HepG2 (cell line): ENCODE results near the gene PMFBP1. TPM values are rescaled to one million over a fixed set of nuclear protein-coding genes. Genes with fewer than 3 reads are reported as not detected.

Source experiments
- HIVEP1 ChIP-seq: sonication (generic); formaldehyde crosslinking; IDR thresholded peaks from 2 replicates; pipeline ENCODE4 v1.4.0; 2020; ENCODE audit warnings: mild to moderate bottlenecking, missing genetic modification reagents
- MED13 ChIP-seq: sonication (generic); formaldehyde crosslinking; IDR thresholded peaks from 2 replicates; pipeline ENCODE4 v1.5.0; 2020; ENCODE audit warnings: missing genetic modification reagents
- MTA1 ChIP-seq: sonication (generic); formaldehyde crosslinking; IDR thresholded peaks from 2 replicates; pipeline ENCODE4 v1.4.0; 2020; ENCODE audit warnings: missing genetic modification reagents, mild to moderate bottlenecking, borderline replicate concordance
- MXI1 ChIP-seq: IDR thresholded peaks from 3 replicates; pipeline ENCODE4 v1.6.1; 2012; ENCODE audit warnings: low read depth, low read length, inconsistent platforms, borderline replicate concordance
- NBN ChIP-seq: fragments of 450-650 bp; conservative IDR thresholded peaks from 2 replicates; pipeline ENCODE4 v1.6.1; 2017
- NFYC ChIP-seq: IDR thresholded peaks from 2 replicates; pipeline ENCODE4 v1.6.1; 2016; ENCODE audit warnings: missing genetic modification reagents, missing compliant biosample characterization
- PCBP2 ChIP-seq: fragments of 200-400 bp; formaldehyde crosslinking; optimal IDR thresholded peaks from 2 replicates; pipeline ENCODE3; 2018; ENCODE audit warnings: low read length, low read depth; ENCODE audit not compliant: poor library complexity, severe bottlenecking
- SOX13 ChIP-seq, 3 experiments: fragments of 450-650 bp in 1 of 3; sonication (generic) in 1 of 3; formaldehyde crosslinking in 1 of 3; IDR thresholded peaks in 2 of 3; conservative IDR thresholded peaks in 1 of 3; 2 replicates each; pipeline versions ENCODE4 v1.5.0 to v1.6.1; 2016 to 2020; ENCODE audit warnings: antibody characterized with exemption in 1 of 3, mild to moderate bottlenecking in 1 of 3, missing compliant biosample characterization in 1 of 3, missing genetic modification reagents in 1 of 3, moderate library complexity in 1 of 3
- ZFP1 ChIP-seq: IDR thresholded peaks from 2 replicates; pipeline ENCODE4 v1.6.1; 2016
- ZNF34 ChIP-seq: sonication (generic); formaldehyde crosslinking; IDR thresholded peaks from 2 replicates; pipeline ENCODE4 v1.4.0; 2020; ENCODE audit warnings: mild to moderate bottlenecking, missing genetic modification reagents, borderline replicate concordance
- ZNF761 ChIP-seq: sonication (generic); formaldehyde crosslinking; conservative IDR thresholded peaks from 2 replicates; pipeline ENCODE4 v1.4.0; 2020; ENCODE audit warnings: mild to moderate bottlenecking, missing genetic modification reagents
- ZNF839 ChIP-seq: sonication (generic); formaldehyde crosslinking; IDR thresholded peaks from 2 replicates; pipeline ENCODE4 v1.4.0; 2020; ENCODE audit warnings: missing genetic modification reagents, mild to moderate bottlenecking, borderline replicate concordance
- polyA plus RNA-seq, 8 experiments: library from polyadenylated mRNA; depleted of rRNA in 3 of 8; stranded (reverse) in 7 of 8; unstranded in 1 of 8; fragments of >200 nt; fragmentation: Illumina TruSeq in 4 of 8; extraction: Trizol in 4 of 8; gene quantifications; 2 replicates each; pipeline versions ENCODE4 v1.2.1 to v1.2.3, GENCODE V29; 2011 to 2016; ENCODE audit warnings: low read depth in 4 of 8, missing spikeins in 1 of 8, mixed read lengths in 1 of 8; ENCODE audit not compliant: insufficient read depth in 1 of 8
- total RNA-seq, 5 experiments: library from RNA; depleted of rRNA; stranded (reverse); fragments of >200 nt; fragmentation: Illumina TruSeq; extraction: Trizol; gene quantifications; 2 replicates each; pipeline ENCODE4 v1.2.3, GENCODE V29; 2016; ENCODE audit warnings: low read depth in 1 of 5
- TF ChIP-seq, protein P1 (sequence below): IDR thresholded peaks from 2 replicates; pipeline ENCODE4 v1.6.1; 2016; ENCODE audit warnings: mild to moderate bottlenecking
- TF ChIP-seq, protein P2 (sequence below): sonication (generic); formaldehyde crosslinking; IDR thresholded peaks from 2 replicates; pipeline ENCODE4 v1.8.1; 2023; ENCODE audit warnings: mild to moderate bottlenecking, moderate library complexity, missing genetic modification reagents
- TF ChIP-seq, protein P3 (sequence below): sonication (generic); formaldehyde crosslinking; IDR thresholded peaks from 2 replicates; pipeline ENCODE4 v1.4.0; 2020; ENCODE audit warnings: missing genetic modification reagents
- TF ChIP-seq, protein P4 (sequence below): sonication (generic); formaldehyde crosslinking; IDR thresholded peaks from 2 replicates; pipeline ENCODE4 v1.5.0; 2020; ENCODE audit warnings: mild to moderate bottlenecking, missing genetic modification reagents

Gene PMFBP1
- total and polyA plus RNA-seq, 2 of the 13 experiments (the other 11 are each of a cell fraction or from before 2014, with no cell fraction given) = 1.9 to 3.8 TPM

DNA sequence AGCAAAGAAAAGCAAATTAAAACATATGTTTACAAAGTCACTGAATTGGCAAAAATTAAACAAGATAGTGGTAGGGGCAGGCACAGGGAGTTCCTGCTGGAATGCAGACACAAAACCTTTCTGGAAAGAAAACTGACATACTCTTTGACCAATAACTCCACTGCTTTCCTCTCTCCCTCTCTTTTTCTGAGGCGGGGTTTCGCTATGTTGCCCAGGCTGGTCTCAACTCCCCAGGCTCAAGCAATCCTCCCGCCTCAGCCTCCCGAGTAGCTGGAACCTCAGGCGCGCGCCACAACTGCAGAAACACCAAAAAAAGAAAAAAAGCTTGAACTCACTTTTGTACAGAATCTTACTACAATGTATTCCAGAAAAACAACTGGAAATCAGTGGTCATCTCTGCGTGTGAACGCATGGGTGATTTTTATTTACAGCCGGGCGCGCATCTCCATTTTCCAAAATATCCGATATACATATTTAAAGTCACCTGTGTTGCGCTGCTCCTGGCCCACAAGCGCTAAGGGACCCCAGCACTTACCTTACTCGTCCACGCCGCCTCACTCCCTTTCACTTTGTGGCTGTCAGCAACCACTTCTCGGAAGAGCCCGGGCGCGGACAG, 79.0 kb downstream of the PMFBP1 start (continued):
- TF ChIP-seq, protein P1, sequence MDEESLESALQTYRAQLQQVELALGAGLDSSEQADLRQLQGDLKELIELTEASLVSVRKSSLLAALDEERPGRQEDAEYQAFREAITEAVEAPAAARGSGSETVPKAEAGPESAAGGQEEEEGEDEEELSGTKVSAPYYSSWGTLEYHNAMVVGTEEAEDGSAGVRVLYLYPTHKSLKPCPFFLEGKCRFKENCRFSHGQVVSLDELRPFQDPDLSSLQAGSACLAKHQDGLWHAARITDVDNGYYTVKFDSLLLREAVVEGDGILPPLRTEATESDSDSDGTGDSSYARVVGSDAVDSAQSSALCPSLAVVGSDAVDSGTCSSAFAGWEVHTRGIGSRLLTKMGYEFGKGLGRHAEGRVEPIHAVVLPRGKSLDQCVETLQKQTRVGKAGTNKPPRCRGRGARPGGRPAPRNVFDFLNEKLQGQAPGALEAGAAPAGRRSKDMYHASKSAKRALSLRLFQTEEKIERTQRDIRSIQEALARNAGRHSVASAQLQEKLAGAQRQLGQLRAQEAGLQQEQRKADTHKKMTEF (CRISPR knock-in tag) = no peak
- TF ChIP-seq HIVEP1 (CRISPR knock-in tag) (no peak; the same call in 1 of the 2 replicates), MXI1 (no peak), PCBP2 (no peak), SOX13 (IDR thresholded peaks at IDR 0.05) (no peak), SOX13 (CRISPR knock-in tag; conservative IDR thresholded peaks at IDR 0.05 in 1 of 2, IDR thresholded peaks at IDR 0.05 in 1 of 2) (no peak), MTA1 (CRISPR knock-in tag) (peak; percentile 70; the same call in 1 of the 2 replicates), ZFP1 (no peak), NBN (no peak), ZNF761 (CRISPR knock-in tag) (0 out of 2 replicates have a peak, but pooled peaks have one; percentile 67), ZNF34 (CRISPR knock-in tag) (peak; percentile 85; the same call in 1 of the 2 replicates), MED13 (CRISPR knock-in tag) (no peak), ZNF839 (CRISPR knock-in tag) (no peak), NFYC (CRISPR knock-in tag) (peak; percentile 76)
- TF ChIP-seq, protein P2, sequence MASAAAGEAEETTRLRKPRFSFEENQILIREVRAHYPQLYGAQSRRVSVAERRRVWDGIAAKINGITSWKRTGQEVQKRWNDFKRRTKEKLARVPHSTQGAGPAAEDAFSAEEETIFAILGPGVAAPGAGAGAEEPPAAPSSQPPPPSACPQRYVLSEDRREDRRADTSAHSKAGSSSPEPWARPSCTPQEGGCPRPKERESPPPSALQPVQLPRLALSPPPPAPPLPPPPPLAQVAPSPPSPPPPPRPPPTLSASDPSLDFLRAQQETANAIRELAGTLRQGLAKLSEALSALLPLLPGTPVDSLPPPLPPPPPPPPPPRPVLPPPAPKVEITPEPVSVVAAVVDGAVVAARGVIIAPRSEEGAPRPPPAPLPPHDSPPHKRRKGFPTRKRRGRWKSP (CRISPR knock-in tag) = peak; percentile 94; the same call in 1 of the 2 replicates
- TF ChIP-seq, protein P3, sequence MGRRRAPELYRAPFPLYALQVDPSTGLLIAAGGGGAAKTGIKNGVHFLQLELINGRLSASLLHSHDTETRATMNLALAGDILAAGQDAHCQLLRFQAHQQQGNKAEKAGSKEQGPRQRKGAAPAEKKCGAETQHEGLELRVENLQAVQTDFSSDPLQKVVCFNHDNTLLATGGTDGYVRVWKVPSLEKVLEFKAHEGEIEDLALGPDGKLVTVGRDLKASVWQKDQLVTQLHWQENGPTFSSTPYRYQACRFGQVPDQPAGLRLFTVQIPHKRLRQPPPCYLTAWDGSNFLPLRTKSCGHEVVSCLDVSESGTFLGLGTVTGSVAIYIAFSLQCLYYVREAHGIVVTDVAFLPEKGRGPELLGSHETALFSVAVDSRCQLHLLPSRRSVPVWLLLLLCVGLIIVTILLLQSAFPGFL (CRISPR knock-in tag) = no peak
- TF ChIP-seq, protein P4, sequence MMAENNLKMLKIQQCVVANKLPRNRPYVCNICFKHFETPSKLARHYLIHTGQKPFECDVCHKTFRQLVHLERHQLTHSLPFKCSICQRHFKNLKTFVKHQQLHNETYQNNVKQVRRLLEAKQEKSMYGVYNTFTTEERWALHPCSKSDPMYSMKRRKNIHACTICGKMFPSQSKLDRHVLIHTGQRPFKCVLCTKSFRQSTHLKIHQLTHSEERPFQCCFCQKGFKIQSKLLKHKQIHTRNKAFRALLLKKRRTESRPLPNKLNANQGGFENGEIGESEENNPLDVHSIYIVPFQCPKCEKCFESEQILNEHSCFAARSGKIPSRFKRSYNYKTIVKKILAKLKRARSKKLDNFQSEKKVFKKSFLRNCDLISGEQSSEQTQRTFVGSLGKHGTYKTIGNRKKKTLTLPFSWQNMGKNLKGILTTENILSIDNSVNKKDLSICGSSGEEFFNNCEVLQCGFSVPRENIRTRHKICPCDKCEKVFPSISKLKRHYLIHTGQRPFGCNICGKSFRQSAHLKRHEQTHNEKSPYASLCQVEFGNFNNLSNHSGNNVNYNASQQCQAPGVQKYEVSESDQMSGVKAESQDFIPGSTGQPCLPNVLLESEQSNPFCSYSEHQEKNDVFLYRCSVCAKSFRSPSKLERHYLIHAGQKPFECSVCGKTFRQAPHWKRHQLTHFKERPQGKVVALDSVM (CRISPR knock-in tag) = peak; percentile 99
